Activated T-cell treated with anti-CD3 and anti-CD28 coated beads for 4 hours (primary cell): Measurements from ENCODE around the gene DPYSL3.

ENCODE experiments used
- DNase-seq: peaks from one replicate; pipeline ENCODE4 v3.0.0-alpha.2; 2020

The DPYSL3 gene

DNA sequence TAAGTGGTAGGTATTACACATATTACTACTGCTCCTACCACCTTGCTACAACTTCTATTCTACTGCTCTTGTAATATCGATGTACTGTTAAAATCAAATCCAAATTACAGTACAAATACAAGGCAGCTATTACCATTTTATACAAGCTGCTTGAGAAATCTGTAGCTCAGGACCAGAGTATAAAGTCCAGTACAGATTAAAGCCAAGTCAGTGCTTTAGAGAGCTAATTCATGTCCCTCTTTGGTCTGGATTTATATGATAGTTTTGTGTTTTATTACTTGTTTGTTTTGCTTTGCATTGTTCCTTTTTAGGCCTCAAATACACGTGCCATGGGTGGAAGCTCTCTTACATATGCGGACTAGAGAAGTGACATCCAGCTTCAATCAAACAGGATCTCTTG is 75.8 kb downstream of the DPYSL3 start:
- DNase-seq, result no peak

DNA sequence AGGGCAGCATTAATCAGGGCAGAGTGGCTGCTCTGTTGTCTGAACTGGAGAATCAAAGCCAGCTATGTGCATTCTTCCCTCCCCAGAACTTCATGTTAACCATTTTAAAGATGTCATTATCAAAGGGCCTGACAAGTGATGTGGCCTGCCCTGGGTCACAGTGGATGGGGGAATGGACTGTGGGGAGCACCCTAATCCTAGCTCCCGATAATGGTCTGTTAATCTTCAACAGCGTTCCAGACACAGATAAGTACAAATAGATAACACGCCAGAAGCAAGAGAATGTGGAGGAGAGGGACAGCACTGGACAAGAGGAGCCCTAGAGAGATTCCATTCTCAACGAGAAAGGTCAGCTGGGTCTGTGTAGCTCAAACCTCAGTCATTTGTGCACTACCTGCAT is 77.5 kb downstream of the DPYSL3 start:
- DNase-seq, result no peak

DNA sequence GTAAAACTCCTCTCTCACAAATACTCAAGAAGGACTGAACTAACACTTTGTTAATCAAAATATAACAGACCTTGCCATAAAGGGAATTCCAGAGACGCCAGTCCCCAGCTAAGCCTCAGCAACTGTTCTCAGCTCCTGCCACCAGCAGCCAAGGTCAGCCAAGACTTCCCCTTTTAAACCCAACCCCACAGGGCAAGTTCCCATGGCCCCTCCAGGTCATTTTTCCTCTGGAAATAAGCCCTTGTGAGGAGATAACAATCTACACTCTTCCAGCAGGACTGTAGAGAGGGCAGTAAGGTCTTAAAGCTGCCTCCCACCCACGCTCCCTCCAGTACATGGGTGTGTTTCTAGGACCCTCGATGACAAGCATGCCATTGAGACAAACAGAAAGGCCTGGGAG is 78.3 kb downstream of the DPYSL3 start:
- DNase-seq, result no peak

DNA sequence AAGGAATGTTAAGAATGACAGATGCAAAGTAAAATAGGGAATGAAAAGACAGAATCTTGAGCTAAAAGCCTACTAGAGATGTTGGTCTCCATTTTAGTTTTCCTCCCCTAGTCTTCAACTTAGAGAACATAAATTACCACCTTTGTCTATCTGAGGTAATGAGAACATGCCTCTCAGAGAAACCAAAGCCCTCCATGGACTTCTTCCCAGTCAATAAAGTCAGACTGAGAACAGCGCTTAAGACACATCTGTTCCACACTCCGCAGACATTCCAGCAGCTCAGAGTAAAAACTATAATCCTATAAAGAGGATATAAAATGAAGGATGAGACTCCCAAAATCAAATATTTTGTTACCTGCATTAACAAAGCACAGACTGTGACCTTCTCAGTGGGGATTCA is 79.2 kb downstream of the DPYSL3 start:
- DNase-seq, result no peak

- no peak for DNase-seq
Observed at GRCh38 chr5:147427521-147428401, 82.1 kb downstream of the DPYSL3 start.

DNA sequence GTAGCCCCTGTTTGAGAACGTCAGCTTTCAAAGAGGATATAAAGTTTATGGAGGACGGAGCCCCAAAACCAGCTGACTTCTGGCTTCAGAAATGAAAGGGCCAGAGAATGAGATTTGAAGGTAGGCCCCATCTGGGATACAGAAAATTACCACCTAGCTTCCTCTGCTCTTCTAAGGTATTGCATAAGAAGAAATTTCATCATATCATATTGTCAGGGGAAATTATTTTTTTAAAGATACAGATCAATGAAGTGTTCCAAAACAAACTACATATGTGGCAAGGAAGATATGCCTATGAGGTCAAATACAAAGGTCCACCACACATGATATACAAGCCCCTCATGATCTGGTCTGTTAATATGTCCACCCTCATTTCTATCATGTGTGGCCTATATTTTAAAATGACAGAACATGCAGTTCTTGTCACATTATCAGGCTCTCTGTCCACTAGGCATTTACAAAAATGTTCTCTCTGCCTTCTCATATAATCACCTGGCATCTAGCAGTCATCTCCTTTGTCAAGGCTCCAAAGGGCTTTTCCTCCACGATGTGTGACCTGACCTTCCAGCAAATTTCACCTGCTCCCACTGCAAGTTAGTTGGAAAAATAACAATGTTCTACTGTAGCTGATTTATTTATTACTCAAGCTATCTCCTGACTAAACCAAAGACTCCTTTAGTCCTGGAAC is 83.1 kb downstream of the DPYSL3 start:
- DNase-seq, result no peak

DNA sequence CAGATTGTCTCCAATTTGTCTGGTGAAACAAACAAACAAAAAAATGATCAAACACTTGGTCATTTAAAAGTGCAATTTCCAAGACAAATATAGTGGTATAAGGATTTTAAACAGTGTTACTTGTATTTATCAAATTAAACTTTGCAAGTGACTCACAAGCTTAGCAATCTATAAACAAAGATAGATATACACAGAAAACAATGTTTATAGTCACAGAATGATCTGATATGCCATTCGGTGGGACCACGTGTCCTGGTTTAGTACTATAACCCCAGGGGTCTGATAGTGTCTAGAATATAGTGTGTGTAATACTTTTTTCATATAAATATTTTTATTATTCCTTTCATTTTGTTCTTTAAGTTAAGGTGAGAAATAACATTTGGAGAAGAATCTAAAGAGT is 91.3 kb downstream of the DPYSL3 start:
- DNase-seq, result no peak

DNA sequence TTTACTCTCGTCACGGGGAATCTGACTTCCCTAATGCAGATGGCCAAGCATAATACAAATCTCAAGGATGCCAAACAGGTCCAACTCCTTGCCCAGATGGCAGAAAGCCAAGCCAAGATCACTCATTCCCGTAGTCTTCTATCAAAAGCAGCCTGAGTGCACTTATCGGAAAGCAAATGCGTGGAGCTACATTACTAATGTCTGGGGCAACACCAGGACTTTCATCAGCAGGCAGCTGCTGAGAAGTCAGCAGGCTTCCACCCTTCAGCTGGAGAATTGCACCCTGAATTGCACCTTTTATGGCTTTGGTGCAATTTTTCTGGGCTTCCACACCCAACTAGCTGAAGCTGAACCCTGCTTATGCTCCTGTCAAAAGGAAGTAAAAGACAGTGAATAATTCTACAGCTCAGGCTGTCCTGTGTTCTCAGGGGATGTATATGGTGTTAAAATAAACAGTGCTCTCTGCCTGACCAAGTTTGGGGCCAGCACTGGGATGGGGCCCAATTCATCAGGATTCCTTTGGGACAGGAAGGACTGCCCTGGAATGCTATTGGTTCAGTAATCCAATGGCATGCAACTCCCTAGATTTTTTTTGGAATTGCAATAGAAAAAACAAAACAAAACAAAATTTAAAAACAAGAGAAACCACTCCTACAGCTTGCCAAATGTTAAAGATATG is 92.6 kb downstream of the DPYSL3 start:
- no peak for DNase-seq

- no peak for DNase-seq
Observed at GRCh38 chr5:147415651-147416050, 94.2 kb downstream of the DPYSL3 start.

DNA sequence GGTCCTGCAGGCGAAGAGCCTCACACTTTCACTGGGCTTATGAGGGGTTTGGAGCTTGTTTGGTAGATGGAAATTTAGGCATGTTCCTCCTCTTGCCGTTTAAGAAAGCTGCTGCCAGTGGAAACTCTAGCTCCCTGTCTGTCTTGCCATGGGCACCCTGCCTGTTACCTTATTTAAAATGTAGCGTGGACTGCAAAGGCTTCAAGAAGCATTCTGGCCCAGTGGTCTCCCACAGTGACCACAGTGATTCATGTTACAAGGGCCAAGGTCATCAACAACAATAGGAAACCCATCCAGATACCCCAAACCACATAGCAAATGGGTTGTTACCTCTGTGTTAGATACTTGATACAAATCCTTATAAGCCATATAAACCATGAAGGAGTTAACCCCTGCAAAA is 96.6 kb downstream of the DPYSL3 start:
- DNase-seq, result no peak

- DNase-seq, result no peak
Observed at GRCh38 chr5:147412561-147412960, 97.3 kb downstream of the DPYSL3 start.

- no peak for DNase-seq
Observed at GRCh38 chr5:147411359-147412319, 98.2 kb downstream of the DPYSL3 start.

DNA sequence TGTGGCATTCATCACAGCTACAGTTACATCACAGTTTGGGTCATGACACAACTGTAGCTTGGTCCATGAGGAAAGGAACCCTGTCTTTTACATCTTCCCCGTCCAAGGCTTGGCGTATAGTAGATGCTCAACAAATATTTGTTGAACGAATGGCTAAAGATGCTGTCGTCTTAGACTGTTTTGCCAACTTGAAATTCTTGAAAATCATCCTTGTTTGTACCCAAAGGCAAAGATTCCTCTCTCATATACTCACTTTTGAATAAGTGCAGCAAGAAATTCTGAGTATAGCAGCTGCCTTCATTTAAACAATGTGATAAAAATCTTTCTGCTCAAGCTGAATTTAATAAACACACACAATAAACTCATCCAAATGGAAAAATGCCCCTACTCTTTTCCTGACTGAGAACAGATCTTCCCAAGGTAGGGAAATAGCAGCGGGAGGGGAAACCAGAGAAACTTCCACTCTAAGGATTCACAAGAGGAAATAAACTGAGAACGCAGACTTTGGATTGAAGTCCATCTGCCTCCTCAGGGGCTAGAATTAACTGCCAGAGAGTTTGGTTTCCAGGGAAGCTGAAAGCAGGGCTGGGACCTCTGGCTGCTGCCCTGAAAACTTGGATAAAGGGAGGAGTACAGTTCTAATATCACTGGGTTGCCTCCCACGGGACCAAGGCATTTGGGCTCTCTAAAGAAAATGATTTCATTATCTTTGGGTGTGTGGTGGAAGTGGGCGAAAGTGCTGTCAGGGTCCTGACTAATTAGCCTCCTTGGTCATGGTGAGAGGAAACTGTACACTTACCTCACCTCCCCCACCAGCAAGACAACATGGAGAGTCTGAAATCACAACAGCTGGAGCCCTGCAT is 99.1 kb downstream of the DPYSL3 start:
- no peak for DNase-seq

DNA sequence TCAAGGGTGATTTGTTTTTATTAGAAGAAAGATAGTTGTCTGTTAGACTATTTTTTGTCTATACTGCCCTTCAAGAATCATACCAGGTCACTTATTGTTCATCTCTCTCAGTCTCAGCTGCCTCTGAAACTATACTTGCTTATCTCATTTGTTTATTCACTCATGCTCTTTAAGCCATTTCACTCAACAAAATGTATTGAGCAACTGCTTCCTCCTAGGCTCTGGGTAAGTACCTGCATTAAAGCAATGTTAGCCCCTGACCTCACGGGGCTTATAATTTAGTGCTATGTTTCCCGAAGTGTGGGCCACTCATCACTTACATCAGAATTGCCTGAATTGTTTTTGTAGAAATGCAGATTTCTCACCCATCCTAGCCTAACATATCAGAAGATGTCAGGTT is 100.9 kb downstream of the DPYSL3 start:
- no peak for DNase-seq

GRCh38 chr5:147407094-147407681 is 102.7 kb downstream of the DPYSL3 start:
- DNase-seq, result no peak

- DNase-seq, result no peak
Observed at GRCh38 chr5:147406636-147407035, 103.2 kb downstream of the DPYSL3 start.

DNA sequence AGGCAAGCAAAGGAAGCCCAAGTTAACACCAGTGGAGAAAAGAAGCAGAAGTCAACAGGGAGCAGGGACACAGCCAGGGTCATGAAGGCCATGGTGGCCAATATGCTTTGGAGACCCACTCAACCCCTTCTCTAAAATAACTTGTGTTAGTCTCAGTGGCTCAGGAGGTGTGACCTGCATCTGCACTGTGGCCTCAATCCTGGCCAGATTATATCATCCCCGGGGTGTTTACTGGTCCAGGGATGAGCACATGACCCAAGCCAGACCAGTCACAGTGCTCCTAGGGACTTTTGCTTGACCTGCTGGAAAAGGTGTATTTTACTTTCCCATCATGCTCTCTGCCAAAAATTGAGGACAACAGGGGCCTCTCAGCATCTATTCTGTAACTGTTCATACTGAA is 105.2 kb downstream of the DPYSL3 start:
- no peak for DNase-seq

DNA sequence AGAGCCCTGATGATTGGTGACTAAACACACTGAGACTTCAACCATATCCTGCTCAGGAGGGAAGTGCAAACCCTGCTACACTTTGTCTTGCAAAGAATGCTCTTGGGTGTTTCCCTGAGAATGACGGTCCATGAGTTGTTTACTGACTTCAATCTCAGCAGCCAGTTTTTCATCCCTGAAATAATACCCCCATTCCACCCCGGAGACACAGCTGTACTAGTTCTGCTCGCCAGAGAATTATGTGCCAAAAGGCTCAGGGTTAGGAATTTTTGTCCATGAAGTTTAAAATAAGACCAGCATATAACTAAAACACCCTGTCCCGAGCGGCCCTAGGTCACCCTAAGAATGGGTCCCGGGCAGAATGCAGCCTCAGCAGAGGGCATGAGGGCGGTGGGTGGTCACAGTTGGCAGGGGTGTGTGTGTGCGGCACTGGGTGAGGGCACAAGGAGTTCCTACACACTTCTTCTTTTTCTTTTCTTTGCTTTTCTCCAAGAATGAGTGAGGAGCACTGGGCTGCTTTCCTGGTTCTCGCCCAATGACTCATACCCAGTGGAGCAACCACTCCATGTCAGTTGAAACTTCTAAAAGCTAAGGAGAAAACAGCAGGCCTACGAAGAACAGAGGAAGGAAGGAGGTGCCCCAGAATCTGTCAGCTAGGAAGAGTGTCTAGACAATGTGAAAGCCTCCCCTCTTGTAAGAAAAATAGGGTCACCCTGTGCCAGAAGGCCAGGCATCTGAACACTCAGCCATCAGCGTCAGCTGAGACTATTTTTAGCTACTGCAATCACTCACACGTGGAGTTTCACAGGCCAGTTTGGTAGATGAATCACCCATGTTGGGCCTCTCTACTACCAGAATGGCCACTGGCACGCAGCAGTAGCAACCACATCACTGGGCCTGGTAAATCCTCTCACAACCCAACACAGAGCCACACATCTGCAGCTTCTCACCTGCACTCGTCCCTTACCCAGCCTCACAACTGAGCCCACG is 105.9 kb downstream of the DPYSL3 start:
- no peak for DNase-seq

- no peak for DNase-seq
Observed at GRCh38 chr5:147400881-147401280, 109.0 kb downstream of the DPYSL3 start.
